Measurements from ENCODE around the gene WWOX.

The WWOX gene

DNA sequence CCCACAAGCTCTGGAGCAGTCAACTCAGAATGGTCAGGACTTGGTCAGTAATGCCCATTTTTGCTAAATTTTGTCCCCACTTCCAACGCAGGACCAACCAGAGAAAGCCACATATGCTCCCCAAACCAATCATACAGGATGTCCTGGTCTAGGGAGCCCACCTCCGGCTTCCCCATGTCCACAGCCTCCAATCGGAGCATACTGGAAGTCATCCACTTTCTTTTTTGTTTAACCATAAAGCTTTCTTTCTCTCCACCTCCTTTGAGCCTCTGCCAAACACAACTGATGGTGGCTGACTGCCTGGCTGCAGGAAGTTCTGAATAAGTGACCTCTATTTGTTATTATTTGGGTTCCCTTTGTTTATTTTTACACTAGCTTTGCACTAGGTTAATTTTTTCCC lies 549.1 kb downstream of the WWOX start:
- Histone ChIP-seq H3K9me3 (ENCODE audit: control insufficient read depth in 2 of 2, low read length in 2 of 2) (no peaks in the 10 kb centered on the region), H3K36me3 (ENCODE audit: control insufficient read depth in 2 of 2, insufficient read depth in 2 of 2, low read length in 2 of 2) (no peaks in the 10 kb centered on the region), H3K9ac (ENCODE audit: low read depth in 1 of 2, low read length in 2 of 2) (no peak overlapping the region), H3K4me3 (ENCODE audit: low read length in 2 of 2) (no peak overlapping the region), H3K27ac (ENCODE audit: low read depth in 2 of 2, low read length in 2 of 2) (no peak overlapping the region), H3K4me1 (ENCODE audit: control insufficient read depth in 2 of 2, insufficient read depth in 2 of 2, low read length in 2 of 2) (no peaks in the 10 kb centered on the region), H3K27me3 (ENCODE audit: control insufficient read depth in 2 of 2, insufficient read depth in 2 of 2, low read length in 2 of 2) (no peaks in the 10 kb centered on the region)

DNA sequence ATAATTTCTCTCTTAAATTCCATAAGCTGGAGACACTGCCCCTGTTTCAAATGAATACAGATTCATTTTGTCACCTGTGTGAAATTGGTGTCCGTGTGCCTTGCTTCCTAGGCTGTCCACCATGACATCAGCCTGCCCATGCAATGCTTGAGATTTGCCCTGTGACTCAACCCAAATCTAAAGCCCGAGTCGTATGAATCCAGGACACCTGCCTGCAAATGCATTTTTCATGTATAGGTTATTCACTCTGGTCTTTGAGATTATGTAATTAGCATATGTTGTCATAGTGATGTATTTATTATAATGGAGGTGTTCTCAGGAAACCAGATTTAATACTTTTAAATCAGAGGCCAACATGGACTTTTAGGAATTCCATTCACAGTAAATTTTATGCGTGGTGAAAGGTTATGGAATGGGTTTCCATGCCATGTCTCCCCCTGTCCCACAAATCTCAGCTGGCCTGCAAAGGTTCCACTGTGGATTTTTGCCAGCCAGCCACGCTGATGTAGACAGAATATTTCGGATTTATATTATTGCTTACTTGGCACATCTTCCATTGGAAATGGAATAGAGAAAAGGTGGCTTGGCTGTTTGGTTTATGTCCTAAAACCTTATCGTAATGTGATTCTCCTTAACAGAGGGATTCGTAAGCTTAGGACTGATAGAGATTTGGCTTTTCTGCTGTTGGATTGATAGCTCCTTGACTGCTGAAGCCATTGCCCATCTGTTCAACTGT lies 551.1 kb downstream of the WWOX start:
- Histone ChIP-seq H3K9me3 (ENCODE audit: control insufficient read depth in 2 of 2, low read length in 2 of 2) (no peaks in the 10 kb centered on the region), H3K4me3 (ENCODE audit: low read length in 2 of 2) (no peak overlapping the region), H3K4me1 (ENCODE audit: control insufficient read depth in 2 of 2, insufficient read depth in 2 of 2, low read length in 2 of 2) (no peaks in the 10 kb centered on the region), H3K36me3 (ENCODE audit: control insufficient read depth in 2 of 2, insufficient read depth in 2 of 2, low read length in 2 of 2) (no peaks in the 10 kb centered on the region), H3K9ac (ENCODE audit: low read depth in 1 of 2, low read length in 2 of 2) (no peak overlapping the region), H3K27ac (ENCODE audit: low read depth in 2 of 2, low read length in 2 of 2) (no peak overlapping the region), H3K27me3 (ENCODE audit: control insufficient read depth in 2 of 2, insufficient read depth in 2 of 2, low read length in 2 of 2) (no peaks in the 10 kb centered on the region)

DNA sequence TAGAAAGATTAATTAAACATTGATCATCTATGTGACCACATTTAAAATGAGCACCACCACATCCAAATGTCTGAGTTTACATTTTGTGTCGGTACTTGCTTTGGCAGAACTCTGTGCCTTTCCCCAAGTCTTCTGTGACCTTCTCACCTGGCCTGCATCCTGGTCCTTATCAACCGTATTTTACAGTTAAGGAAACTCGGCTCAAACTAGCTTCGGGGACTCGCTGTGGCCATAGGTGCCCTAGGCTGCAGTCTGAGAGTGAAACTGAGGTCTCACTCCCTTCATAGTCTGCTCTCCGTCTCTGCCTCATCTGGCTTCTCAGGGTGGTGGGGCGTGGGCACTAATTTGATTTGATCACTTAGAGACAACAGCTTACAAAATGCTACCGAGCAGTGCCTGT lies 555.5 kb downstream of the WWOX start:
- no peaks in the 10 kb centered on the region for H3K27me3 ChIP-seq (ENCODE audit: control insufficient read depth in 2 of 2, insufficient read depth in 2 of 2, low read length in 2 of 2)
- H3K36me3 ChIP-seq (ENCODE audit: control insufficient read depth in 2 of 2, insufficient read depth in 2 of 2, low read length in 2 of 2): no peaks in the 10 kb centered on the region
- H3K9me3 ChIP-seq (ENCODE audit: control insufficient read depth in 2 of 2, low read length in 2 of 2): no peaks in the 10 kb centered on the region
- no peaks in the 10 kb centered on the region for H3K4me1 ChIP-seq (ENCODE audit: control insufficient read depth in 2 of 2, insufficient read depth in 2 of 2, low read length in 2 of 2)
- no peak overlapping the region for H3K9ac ChIP-seq (ENCODE audit: low read depth in 1 of 2, low read length in 2 of 2)
- no peak overlapping the region for H3K27ac ChIP-seq (ENCODE audit: low read depth in 2 of 2, low read length in 2 of 2)
- H3K4me3 ChIP-seq (ENCODE audit: low read length in 2 of 2): no peak overlapping the region

DNA sequence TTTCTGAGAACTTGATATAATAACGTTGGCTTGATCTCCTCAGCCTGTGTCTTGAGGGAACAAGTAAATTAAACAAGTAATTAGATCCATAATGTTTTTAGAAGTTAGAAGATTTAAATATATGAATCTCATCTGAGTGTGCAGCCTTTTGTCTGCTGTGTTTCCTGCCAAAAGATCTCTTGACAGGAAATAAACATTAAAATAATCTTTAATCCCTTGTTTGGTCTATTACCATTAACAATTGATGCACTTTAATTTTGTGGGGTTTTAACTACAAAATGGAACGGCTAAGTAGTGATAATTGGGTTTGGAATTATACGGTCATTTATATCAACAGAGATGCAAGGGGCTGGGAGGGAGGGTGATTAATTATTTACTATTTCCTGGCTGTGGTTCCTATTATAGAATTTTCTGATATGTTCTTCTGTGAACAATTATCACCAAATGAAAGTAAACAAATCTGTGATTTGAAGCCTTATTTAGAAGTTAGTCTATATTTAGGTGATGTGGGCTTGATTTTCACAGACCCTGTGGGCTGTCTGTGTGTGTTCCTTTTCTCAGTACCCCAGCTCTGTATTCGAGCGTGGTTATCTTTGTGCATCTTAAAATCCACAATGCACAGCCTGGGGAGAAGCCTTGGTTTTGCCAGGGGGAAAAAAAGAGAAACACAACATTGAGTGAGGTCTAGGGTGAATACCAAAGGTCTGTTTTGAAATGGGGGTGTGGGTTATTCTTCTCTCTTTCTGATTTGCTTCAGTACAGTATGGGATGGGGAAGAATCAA lies 556.1 kb downstream of the WWOX start:
- H3K27ac ChIP-seq (ENCODE audit: low read depth in 2 of 2, low read length in 2 of 2): no peak overlapping the region
- no peaks in the 10 kb centered on the region for H3K4me1 ChIP-seq (ENCODE audit: control insufficient read depth in 2 of 2, insufficient read depth in 2 of 2, low read length in 2 of 2)
- no peak overlapping the region for H3K9ac ChIP-seq (ENCODE audit: low read depth in 1 of 2, low read length in 2 of 2)
- no peaks in the 10 kb centered on the region for H3K27me3 ChIP-seq (ENCODE audit: control insufficient read depth in 2 of 2, insufficient read depth in 2 of 2, low read length in 2 of 2)
- H3K36me3 ChIP-seq (ENCODE audit: control insufficient read depth in 2 of 2, insufficient read depth in 2 of 2, low read length in 2 of 2): no peaks in the 10 kb centered on the region
- H3K9me3 ChIP-seq (ENCODE audit: control insufficient read depth in 2 of 2, low read length in 2 of 2): no peaks in the 10 kb centered on the region
- H3K4me3 ChIP-seq (ENCODE audit: low read length in 2 of 2): no peak overlapping the region

DNA sequence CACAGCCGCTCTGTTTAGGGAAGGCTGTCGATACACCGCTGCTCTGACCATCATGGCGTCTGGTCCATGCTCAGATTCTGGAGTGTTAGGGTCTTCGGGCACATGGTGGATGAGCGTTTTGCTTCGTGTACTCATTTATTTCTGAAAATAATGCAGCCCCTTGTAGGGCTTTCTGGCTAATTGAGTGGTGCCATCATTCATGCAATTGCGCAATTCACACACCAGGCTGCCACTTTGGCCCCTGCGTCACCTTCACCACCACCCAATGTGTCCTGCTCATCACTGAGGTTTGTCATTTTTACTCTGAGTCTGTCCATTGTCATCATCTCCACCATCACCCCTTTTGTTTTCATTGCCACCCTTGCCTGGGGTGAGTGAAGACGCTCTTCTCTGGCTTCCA lies 557.4 kb downstream of the WWOX start:
- Histone ChIP-seq H3K4me3 (ENCODE audit: low read length in 2 of 2) (no peak overlapping the region), H3K9me3 (ENCODE audit: control insufficient read depth in 2 of 2, low read length in 2 of 2) (no peaks in the 10 kb centered on the region), H3K36me3 (ENCODE audit: control insufficient read depth in 2 of 2, insufficient read depth in 2 of 2, low read length in 2 of 2) (no peaks in the 10 kb centered on the region), H3K27ac (ENCODE audit: low read depth in 2 of 2, low read length in 2 of 2) (no peak overlapping the region), H3K9ac (ENCODE audit: low read depth in 1 of 2, low read length in 2 of 2) (no peak overlapping the region), H3K4me1 (ENCODE audit: control insufficient read depth in 2 of 2, insufficient read depth in 2 of 2, low read length in 2 of 2) (no peaks in the 10 kb centered on the region), H3K27me3 (ENCODE audit: control insufficient read depth in 2 of 2, insufficient read depth in 2 of 2, low read length in 2 of 2) (no peaks in the 10 kb centered on the region)

DNA sequence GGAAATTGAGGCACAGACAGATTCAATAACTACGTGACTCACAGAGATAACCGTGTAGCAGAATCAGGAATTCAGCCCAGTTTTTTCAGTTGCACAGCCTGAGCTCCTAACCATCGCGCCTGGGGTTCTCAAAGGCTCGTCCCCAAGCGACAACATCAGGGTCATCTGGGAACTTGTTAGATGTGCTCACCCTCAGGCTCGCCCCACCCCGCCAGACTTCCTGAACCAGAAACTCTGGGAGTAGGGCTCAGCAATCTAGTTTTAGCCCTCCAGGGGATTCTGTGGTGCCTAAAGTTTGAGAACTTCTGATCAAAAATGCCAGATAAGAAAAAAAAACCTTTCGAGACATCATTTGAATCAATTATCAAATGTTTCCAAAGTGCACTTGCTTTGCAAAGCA lies 559.8 kb downstream of the WWOX start:
- no peaks in the 10 kb centered on the region for H3K9me3 ChIP-seq (ENCODE audit: control insufficient read depth in 2 of 2, low read length in 2 of 2)
- H3K4me1 ChIP-seq (ENCODE audit: control insufficient read depth in 2 of 2, insufficient read depth in 2 of 2, low read length in 2 of 2): no peaks in the 10 kb centered on the region
- H3K9ac ChIP-seq (ENCODE audit: low read depth in 1 of 2, low read length in 2 of 2): no peak overlapping the region
- no peak overlapping the region for H3K27ac ChIP-seq (ENCODE audit: low read depth in 2 of 2, low read length in 2 of 2)
- no peak overlapping the region for H3K4me3 ChIP-seq (ENCODE audit: low read length in 2 of 2)
- H3K27me3 ChIP-seq (ENCODE audit: control insufficient read depth in 2 of 2, insufficient read depth in 2 of 2, low read length in 2 of 2): no peaks in the 10 kb centered on the region
- H3K36me3 ChIP-seq (ENCODE audit: control insufficient read depth in 2 of 2, insufficient read depth in 2 of 2, low read length in 2 of 2): no peaks in the 10 kb centered on the region

DNA sequence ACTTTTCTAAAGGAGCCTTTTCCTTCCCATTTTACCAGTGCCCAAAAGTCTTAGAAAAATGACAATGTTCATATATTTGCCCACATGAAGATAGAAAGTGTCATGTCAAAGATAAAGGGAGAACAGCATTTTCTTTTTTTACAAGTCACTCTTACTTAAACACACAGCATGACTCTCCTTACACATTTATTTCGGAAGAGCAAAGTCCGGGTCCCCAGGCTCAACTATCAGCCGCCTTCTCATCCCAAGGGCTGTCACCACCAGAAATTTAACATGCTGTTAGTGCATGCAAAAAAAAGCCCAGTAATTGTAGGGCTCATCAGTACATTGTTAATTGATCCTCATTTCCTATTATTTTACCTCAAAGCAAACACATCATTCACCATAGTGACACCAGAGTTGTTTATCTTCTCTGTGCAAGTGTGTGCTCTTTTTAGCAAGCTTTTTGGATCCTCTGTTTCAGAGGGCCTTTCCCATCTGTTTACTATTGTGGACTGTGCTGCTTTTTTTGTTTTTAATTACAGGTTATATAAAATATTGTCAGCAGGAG lies 560.3 kb downstream of the WWOX start:
- H3K9me3 ChIP-seq (ENCODE audit: control insufficient read depth in 2 of 2, low read length in 2 of 2): no peaks in the 10 kb centered on the region

DNA sequence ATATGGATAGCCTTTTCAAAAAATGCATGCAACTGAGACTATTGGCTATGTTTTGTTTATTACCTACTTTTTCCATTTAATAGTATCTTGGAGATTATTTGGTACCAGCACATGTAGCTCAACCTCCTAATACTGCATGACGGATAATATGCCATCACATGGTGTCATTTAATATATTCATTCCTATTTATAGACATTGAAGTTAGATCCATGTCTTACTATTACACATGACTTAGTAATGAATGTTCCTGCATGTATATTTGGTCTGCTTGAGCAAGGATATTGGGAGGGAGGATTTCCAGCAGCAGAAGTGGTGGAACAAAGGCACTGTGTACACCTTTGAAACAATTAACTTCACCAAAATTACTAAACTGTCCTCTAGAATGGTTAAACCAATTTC lies 561.3 kb downstream of the WWOX start:
- H3K9ac ChIP-seq (ENCODE audit: low read depth in 1 of 2, low read length in 2 of 2): no peak overlapping the region
- no peaks in the 10 kb centered on the region for H3K36me3 ChIP-seq (ENCODE audit: control insufficient read depth in 2 of 2, insufficient read depth in 2 of 2, low read length in 2 of 2)
- no peak overlapping the region for H3K27ac ChIP-seq (ENCODE audit: low read depth in 2 of 2, low read length in 2 of 2)
- no peaks in the 10 kb centered on the region for H3K4me1 ChIP-seq (ENCODE audit: control insufficient read depth in 2 of 2, insufficient read depth in 2 of 2, low read length in 2 of 2)
- H3K4me3 ChIP-seq (ENCODE audit: low read length in 2 of 2): no peak overlapping the region
- H3K27me3 ChIP-seq (ENCODE audit: control insufficient read depth in 2 of 2, insufficient read depth in 2 of 2, low read length in 2 of 2): no peaks in the 10 kb centered on the region
- H3K9me3 ChIP-seq (ENCODE audit: control insufficient read depth in 2 of 2, low read length in 2 of 2): no peaks in the 10 kb centered on the region

More for the DNA sequence above, 560.3 kb downstream of the WWOX start:
- H3K9ac ChIP-seq (ENCODE audit: low read depth in 1 of 2, low read length in 2 of 2): no peak overlapping the region
- no peak overlapping the region for H3K27ac ChIP-seq (ENCODE audit: low read depth in 2 of 2, low read length in 2 of 2)
- no peaks in the 10 kb centered on the region for H3K36me3 ChIP-seq (ENCODE audit: control insufficient read depth in 2 of 2, insufficient read depth in 2 of 2, low read length in 2 of 2)
- H3K4me3 ChIP-seq (ENCODE audit: low read length in 2 of 2): no peak overlapping the region
- no peaks in the 10 kb centered on the region for H3K27me3 ChIP-seq (ENCODE audit: control insufficient read depth in 2 of 2, insufficient read depth in 2 of 2, low read length in 2 of 2)
- H3K4me1 ChIP-seq (ENCODE audit: control insufficient read depth in 2 of 2, insufficient read depth in 2 of 2, low read length in 2 of 2): no peaks in the 10 kb centered on the region

DNA sequence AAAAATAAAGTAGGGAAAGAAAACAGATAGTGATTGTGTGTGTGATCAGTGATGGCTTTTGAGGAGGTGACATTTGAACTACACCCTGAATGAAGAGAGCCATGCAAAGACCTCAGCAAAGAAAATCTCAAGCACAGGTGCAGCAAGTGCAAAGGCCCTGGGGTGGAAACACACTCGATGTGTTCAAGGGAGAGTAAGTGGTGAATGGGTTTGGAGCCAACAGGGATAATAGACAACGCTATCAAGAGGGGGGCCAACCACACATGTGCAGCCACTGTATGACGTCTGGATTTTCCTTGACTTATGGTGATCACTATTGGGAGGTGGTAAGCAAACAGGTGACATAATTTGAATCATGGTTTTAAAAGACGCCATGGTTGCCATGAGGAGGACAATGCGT lies 564.2 kb downstream of the WWOX start:
- H3K27me3 ChIP-seq (ENCODE audit: control insufficient read depth in 2 of 2, insufficient read depth in 2 of 2, low read length in 2 of 2): no peaks in the 10 kb centered on the region
- no peaks in the 10 kb centered on the region for H3K36me3 ChIP-seq (ENCODE audit: control insufficient read depth in 2 of 2, insufficient read depth in 2 of 2, low read length in 2 of 2)
- H3K9ac ChIP-seq (ENCODE audit: low read depth in 1 of 2, low read length in 2 of 2): no peak overlapping the region
- H3K4me3 ChIP-seq (ENCODE audit: low read length in 2 of 2): no peak overlapping the region
- H3K4me1 ChIP-seq (ENCODE audit: control insufficient read depth in 2 of 2, insufficient read depth in 2 of 2, low read length in 2 of 2): no peaks in the 10 kb centered on the region
- H3K9me3 ChIP-seq (ENCODE audit: control insufficient read depth in 2 of 2, low read length in 2 of 2): no peaks in the 10 kb centered on the region
- no peak overlapping the region for H3K27ac ChIP-seq (ENCODE audit: low read depth in 2 of 2, low read length in 2 of 2)

Measured in mucosa of rectum (tissue), 2 donors.